ENCODE data around the gene PEAK1.

DNA sequence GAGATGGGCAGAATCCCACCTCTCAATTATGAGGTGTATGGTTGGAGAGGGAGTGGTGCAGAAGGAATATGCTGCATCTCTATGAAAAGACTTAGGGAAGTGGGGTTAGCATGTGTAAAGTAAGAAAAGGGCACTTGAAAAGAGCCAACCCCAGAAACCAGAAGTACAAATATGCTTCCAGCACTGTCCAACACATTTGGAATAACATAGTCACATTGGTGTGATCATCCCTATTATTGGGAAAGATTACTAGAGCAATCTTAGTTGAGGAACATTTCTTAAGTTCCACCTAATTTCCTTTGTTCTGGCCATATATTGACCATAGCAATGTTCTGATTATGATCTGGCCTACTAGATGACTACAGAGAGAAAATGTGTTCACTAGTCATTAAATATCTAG, 35.0 kb upstream of the PEAK1 start:
- TF ChIP-seq, protein P1, sequence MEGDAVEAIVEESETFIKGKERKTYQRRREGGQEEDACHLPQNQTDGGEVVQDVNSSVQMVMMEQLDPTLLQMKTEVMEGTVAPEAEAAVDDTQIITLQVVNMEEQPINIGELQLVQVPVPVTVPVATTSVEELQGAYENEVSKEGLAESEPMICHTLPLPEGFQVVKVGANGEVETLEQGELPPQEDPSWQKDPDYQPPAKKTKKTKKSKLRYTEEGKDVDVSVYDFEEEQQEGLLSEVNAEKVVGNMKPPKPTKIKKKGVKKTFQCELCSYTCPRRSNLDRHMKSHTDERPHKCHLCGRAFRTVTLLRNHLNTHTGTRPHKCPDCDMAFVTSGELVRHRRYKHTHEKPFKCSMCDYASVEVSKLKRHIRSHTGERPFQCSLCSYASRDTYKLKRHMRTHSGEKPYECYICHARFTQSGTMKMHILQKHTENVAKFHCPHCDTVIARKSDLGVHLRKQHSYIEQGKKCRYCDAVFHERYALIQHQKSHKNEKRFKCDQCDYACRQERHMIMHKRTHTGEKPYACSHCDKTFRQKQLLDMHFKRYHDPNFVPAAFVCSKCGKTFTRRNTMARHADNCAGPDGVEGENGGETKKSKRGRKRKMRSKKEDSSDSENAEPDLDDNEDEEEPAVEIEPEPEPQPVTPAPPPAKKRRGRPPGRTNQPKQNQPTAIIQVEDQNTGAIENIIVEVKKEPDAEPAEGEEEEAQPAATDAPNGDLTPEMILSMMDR (IDR thresholded peaks at IDR 0.05; ENCODE audit: insufficient read depth, low read length, poor library complexity, severe bottlenecking) = no peak
- no peak for TF ChIP-seq EZH2phosphoT487 (conservative IDR thresholded peaks at IDR 0.05; ENCODE audit: low read length)

Measured in SU-DHL-6 (cell line).